ENCODE results near the gene CD86. TPM values are rescaled to one million over a fixed set of nuclear protein-coding genes. Genes with fewer than 3 reads are reported as not detected.
"Not testable (repeated sequence)": the region's sequence is repeated elsewhere in the genome, so short reads cannot be mapped to it uniquely, and the experiment has no call there.

CD86 gene
- total RNA-seq, 4 donors from 2014 or later = 1.7 to 10.7 TPM; not detected in 2

DNA sequence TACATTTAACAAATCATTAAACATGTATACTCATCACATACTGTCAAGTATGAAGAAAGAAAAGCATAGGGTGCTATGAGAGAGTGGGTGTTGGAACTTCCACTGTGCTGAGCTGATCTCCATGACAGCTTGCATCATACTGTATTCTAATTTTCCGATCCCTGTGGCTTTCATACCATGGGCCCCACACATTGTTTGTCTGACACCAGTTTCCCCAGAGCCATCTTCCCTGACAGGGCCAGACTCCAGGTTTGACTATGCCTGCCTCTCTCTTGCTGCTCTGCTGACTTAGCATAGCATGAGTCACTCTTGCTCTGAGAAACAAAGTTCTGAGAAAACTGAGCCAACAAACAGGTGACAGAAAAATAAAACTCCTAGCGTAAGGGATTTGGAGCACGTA, 91.3 kb downstream of the CD86 start:
- TF ChIP-seq, protein P1, sequence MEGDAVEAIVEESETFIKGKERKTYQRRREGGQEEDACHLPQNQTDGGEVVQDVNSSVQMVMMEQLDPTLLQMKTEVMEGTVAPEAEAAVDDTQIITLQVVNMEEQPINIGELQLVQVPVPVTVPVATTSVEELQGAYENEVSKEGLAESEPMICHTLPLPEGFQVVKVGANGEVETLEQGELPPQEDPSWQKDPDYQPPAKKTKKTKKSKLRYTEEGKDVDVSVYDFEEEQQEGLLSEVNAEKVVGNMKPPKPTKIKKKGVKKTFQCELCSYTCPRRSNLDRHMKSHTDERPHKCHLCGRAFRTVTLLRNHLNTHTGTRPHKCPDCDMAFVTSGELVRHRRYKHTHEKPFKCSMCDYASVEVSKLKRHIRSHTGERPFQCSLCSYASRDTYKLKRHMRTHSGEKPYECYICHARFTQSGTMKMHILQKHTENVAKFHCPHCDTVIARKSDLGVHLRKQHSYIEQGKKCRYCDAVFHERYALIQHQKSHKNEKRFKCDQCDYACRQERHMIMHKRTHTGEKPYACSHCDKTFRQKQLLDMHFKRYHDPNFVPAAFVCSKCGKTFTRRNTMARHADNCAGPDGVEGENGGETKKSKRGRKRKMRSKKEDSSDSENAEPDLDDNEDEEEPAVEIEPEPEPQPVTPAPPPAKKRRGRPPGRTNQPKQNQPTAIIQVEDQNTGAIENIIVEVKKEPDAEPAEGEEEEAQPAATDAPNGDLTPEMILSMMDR (IDR thresholded peaks at IDR 0.05) = no peak
- no peak for TF ChIP-seq POLR2A (IDR thresholded peaks at IDR 0.05)
- H3K27ac ChIP-seq = no peak overlapping the region
- H3K4me3 ChIP-seq = no peak overlapping the region
- H3K27me3 ChIP-seq = no peaks in the 10 kb centered on the region
- DNase-seq = no peak
- no peaks in the 10 kb centered on the region for H3K36me3 ChIP-seq
- H3K9me3 ChIP-seq = no peaks in the 10 kb centered on the region
- H3K4me1 ChIP-seq = no peaks in the 10 kb centered on the region

DNA sequence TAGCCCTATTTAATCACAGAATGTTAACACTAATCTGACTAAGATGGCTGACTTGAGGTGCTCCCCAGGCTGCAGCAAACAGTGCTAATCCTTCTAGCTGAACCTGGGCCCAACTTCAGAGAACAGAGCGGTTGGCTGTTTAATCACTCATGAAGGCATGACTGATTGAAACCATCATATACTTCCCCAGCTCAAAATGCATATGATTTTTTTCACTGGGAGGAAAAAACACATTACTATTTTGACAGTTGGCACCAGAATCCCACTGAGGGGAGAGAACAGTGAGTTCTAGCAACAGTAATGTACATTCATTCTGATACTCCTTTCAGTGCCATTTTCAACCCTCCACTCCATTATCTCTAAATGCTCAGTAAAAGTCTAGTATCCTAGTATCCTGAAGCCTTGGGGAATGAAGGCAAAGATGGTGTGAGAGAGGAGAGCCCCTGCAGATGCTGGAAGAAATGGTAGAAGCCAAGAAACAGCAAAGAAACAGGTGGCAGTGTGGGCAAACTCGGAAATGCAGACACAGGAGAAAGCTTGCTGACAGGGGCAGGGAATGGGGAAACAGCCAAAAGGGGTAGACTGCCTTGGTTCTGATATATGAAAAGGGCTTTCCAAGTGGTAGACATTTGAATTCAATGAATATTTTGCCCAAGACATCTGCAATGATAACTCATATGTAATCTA, 93.9 kb downstream of the CD86 start:
- Histone ChIP-seq H3K4me3 (no peak overlapping the region), H3K27ac (no peak overlapping the region), H3K27me3 (no peaks in the 10 kb centered on the region), H3K4me1 (no peaks in the 10 kb centered on the region), H3K9me3 (no peaks in the 10 kb centered on the region), H3K36me3 (no peaks in the 10 kb centered on the region)
- TF ChIP-seq, protein P1 (IDR thresholded peaks at IDR 0.05) = no peak
- TF ChIP-seq POLR2A (IDR thresholded peaks at IDR 0.05) = no peak
- no peak for DNase-seq

DNA sequence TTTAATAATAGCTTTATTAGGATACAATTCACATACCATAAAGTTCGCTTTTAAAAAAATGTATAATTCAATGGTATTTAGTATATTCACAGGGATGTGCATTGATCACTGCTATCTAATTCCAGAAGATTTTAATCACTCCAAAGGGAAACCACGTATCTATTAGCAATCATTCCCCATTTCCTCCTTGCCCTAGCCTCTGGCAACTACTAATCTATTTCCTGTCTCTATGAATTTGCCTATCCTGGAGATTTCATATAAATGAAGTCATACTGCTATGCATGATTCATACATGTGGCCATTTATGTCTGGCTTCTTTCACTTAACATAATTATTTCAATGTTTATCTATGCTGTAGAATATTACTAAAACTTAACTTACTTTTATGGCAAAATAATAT, 96.3 kb downstream of the CD86 start:
- no peak for TF ChIP-seq POLR2A (IDR thresholded peaks at IDR 0.05)
- TF ChIP-seq, protein P1 (IDR thresholded peaks at IDR 0.05) = no peak
- no peak overlapping the region for H3K4me3 ChIP-seq
- no peaks in the 10 kb centered on the region for H3K36me3 ChIP-seq
- no peak overlapping the region for H3K27ac ChIP-seq
- H3K4me1 ChIP-seq = no peaks in the 10 kb centered on the region
- DNase-seq = no peak
- H3K27me3 ChIP-seq = no peaks in the 10 kb centered on the region
- peaks cover 0 to 7% (median 2%) of the 10 kb centered on the region in 4 donors for H3K9me3 ChIP-seq

DNA sequence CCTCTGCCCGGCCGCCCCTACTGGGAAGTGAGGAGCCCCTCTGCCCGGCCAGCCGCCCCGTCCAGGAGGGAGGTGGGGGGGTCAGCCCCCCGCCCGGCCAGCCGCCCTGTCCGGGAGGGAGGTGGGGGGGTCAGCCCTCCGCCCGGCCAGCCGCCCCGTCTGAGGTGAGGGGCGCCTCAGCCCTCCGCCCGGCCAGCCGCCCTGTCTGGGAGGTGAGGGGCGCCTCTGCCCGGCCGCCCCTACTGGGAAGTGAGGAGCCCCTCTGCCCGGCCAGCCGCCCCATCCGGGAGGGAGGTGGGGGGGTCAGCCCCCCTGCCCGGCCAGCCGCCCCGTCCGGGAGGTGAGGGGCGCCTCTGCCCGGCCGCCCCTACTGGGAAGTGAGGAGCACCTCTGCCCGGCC, 109.8 kb downstream of the CD86 start:
- not testable (repeated sequence) for H3K4me1 ChIP-seq, H3K27me3 ChIP-seq

DNA sequence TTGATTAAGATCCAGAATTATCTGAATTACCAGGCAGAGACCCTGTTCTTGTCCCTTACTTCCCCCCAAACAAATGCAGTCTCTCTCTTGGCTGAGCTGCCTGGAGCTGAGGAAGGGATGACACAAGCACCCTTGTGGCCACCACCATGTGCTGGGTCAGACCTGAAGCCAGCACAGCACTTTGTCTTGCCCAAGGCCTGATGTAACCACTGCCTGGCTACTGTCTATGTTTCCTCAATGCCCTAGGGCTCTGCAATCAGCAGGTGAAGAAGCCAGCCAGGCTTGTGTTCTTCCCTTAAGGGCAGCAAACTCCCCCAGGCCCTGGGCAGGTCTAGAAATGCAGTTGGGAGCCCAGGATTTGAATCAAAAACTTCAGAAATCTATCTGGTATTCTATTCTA, 112.5 kb downstream of the CD86 start:
- Histone ChIP-seq H3K9me3 (no peaks in the 10 kb centered on the region), H3K27me3 (no peaks in the 10 kb centered on the region), H3K4me1 (no peaks in the 10 kb centered on the region), H3K4me3 (no peak overlapping the region), H3K27ac (no peak overlapping the region), H3K36me3 (no peaks in the 10 kb centered on the region)
- TF ChIP-seq, protein P1 (IDR thresholded peaks at IDR 0.05) = no peak
- no peak for TF ChIP-seq POLR2A (IDR thresholded peaks at IDR 0.05)
- no peak for DNase-seq

More for the DNA sequence above, 109.8 kb downstream of the CD86 start:
- not testable (repeated sequence) for H3K4me3 ChIP-seq, DNase-seq, H3K36me3 ChIP-seq, H3K27ac ChIP-seq, H3K9me3 ChIP-seq

DNA sequence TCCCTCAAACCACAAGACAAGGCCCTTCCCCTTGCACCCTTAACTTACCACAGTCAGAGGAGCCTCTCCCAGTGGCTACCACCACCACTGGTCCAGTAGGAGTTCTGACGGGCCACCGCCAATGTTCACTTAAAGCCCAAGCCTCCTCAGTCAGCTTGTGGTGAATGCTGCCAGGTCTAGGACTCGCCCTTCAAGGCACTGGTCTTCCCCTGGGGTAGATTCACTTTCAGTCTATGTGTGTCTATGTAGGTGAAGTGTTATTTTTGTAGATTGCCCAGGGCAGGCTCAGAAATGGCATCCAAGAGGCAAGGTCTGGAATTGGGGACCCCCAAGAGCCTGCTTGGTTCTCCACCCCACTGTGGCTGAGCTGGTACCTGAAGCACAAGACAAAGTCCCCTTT, 112.9 kb downstream of the CD86 start:
- no peak for TF ChIP-seq POLR2A (IDR thresholded peaks at IDR 0.05)
- TF ChIP-seq, protein P1 (IDR thresholded peaks at IDR 0.05) = no peak
- H3K36me3 ChIP-seq = no peaks in the 10 kb centered on the region
- no peak overlapping the region for H3K27ac ChIP-seq
- no peaks in the 10 kb centered on the region for H3K4me1 ChIP-seq
- no peaks in the 10 kb centered on the region for H3K9me3 ChIP-seq
- no peak for DNase-seq
- H3K27me3 ChIP-seq = no peaks in the 10 kb centered on the region
- H3K4me3 ChIP-seq = no peak overlapping the region

All from Peyer's patch (tissue), 4 donors.